AG04450 (cell line): ENCODE measurements around the gene RAP2A. TPM values are rescaled to one million over a fixed set of nuclear protein-coding genes. Genes with fewer than 3 reads are reported as not detected.

Experiments
- CTCF ChIA-PET: fragments of 300-600, 350-600 bp; formaldehyde crosslinking; extraction: SDS; loops from one replicate; lab custom pipeline; 2022; ENCODE audit warnings: antibody characterized with exemption, inconsistent platforms; lab: Charles Lee
- POLR2A ChIA-PET: fragments of 350-600 bp; formaldehyde crosslinking; extraction: SDS; loops from one replicate; lab custom pipeline; 2021; ENCODE audit warnings: antibody characterized with exemption, inconsistent platforms; lab: Yijun Ruan, JAX
- DNase-seq: peaks from one replicate; pipeline ENCODE4 v3.0.0-alpha.2; 2011; ENCODE audit warnings: low read depth, low spot score
- H3K27ac ChIP-seq: one replicate; pipeline ENCODE4 v1.5.1; 2012; ENCODE audit warnings: low read depth, low read length, control low read depth
- H3K27me3 ChIP-seq: one replicate; pipeline ENCODE4 v1.6.0; 2012; ENCODE audit warnings: low read length; ENCODE audit not compliant: control insufficient read depth, insufficient read depth
- H3K4me3 ChIP-seq: 2 replicates; pipeline ENCODE4 v1.5.1; 2011; ENCODE audit warnings: mild to moderate bottlenecking, low read depth, low read length, control low read depth
- H3K9me3 ChIP-seq: 2 replicates; pipeline ENCODE4 v1.5.1; 2012; ENCODE audit warnings: low read length; ENCODE audit not compliant: control insufficient read depth, insufficient read depth
- polyA plus RNA-seq: library from polyadenylated mRNA; depleted of rRNA; stranded (reverse); fragments of >200 nt; gene quantifications from 2 replicates; pipeline ENCODE4 v1.2.3, GENCODE V29; 2011
- TF ChIP-seq, protein P1 (sequence below): IDR thresholded peaks from 2 replicates; pipeline ENCODE4 v1.5.1; 2011; ENCODE audit warnings: low read depth, low read length, control low read depth, inconsistent platforms

RAP2A gene
- polyA plus RNA-seq, 1 experiment = 21.5 TPM

DNA sequence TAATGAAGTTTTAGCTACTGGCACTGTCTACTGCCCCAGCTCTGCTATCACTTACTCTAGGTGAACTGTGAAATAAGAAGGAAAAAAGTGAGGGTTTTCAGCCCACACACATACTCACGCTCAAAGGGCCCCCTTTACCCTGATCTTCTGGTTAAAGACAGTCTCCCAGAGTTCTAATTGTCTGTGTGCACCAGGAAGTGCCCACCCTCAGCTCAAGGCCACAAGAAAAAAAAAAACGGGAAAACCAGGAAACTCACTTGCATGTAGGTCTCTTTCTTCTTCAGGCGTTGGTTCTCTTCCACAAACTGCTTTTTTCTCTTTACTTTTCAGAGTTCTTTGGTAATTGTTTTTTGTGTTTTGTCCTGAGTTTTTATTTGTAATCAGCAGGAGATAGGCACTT lies 22.1 kb downstream of the RAP2A start:
- Histone ChIP-seq H3K27ac (no peak overlapping the region), H3K9me3 (no peaks in the 10 kb centered on the region), H3K27me3 (no peaks in the 10 kb centered on the region), H3K4me3 (no peak overlapping the region)
- ChIA-PET CTCF (no interaction called here), POLR2A (no interaction called here)
- TF ChIP-seq, protein P1, sequence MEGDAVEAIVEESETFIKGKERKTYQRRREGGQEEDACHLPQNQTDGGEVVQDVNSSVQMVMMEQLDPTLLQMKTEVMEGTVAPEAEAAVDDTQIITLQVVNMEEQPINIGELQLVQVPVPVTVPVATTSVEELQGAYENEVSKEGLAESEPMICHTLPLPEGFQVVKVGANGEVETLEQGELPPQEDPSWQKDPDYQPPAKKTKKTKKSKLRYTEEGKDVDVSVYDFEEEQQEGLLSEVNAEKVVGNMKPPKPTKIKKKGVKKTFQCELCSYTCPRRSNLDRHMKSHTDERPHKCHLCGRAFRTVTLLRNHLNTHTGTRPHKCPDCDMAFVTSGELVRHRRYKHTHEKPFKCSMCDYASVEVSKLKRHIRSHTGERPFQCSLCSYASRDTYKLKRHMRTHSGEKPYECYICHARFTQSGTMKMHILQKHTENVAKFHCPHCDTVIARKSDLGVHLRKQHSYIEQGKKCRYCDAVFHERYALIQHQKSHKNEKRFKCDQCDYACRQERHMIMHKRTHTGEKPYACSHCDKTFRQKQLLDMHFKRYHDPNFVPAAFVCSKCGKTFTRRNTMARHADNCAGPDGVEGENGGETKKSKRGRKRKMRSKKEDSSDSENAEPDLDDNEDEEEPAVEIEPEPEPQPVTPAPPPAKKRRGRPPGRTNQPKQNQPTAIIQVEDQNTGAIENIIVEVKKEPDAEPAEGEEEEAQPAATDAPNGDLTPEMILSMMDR = no peak
- no peak for DNase-seq

DNA sequence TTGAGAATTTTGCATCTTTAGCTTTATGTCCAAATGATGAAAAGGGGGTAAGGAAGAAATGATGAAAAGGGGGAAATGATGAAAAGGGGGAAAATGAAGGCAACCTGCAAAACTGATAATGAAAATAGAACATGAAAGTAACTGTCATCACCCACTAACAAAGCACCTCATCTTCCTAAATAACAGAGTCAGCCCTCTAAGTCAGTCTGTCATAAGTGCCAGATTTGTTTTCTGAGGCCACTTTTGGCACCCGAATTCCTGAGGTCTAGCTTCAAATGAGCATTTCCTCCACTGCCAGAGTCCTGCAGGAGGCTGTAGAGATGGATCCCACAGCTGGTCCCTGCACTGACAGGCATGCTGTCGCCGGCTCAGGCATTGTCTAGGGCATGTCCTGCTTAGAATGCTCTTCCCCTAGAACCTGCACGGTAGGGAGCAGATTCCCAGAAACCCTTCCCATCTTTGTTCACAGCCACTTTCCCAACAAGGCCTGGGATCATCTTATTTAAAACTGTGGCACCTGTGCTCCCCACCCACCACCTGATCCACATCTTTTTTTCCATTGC lies 25.3 kb downstream of the RAP2A start:
- DNase-seq = no peak
- TF ChIP-seq, protein P1 = no peak
- CTCF ChIA-PET = interaction anchor here (0.6 to 1.2 kb wide), 2 partner anchors 115 to 349 kb away, joined by 3 to 4 read pairs; no protein-coding TSS in a partner anchor

DNA sequence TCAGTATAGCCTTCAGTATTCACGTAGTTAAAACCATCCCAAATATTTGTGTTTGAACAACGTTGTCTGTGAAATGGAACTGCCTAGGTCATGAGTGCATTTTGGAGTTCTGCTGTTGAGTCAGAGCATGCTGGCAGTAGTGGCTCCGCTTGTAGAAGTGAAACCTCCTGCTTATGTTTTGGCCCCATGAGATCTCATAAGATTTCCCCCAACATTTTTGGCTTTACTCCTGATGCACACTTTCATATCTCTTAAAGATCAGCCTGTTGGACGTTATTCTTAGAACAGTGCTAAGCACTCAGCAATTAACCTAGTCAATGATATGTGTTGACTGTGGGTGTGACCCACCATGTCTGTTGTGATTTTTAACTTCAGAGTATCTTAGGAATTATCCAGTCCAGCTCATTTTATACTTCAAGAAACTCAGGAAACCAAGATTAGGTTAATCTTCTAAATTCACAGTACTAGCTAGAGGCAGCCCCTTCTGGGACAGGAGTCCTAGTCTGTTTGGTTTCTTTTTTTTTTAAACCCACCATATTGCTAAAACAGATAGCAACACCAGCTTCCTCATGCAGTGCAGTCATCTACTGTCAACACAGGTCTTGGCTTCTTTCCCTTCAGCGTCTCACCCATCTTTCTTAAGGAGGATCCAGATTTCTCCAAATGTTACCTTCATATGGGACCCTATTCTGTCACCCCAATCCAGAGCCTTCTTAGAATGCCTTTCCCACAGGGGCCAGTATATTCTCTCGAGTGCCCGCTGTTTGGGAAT lies 26.2 kb downstream of the RAP2A start:
- Histone ChIP-seq H3K4me3 (no peak overlapping the region), H3K27ac (no peak overlapping the region), H3K9me3 (no peaks in the 10 kb centered on the region), H3K27me3 (no peaks in the 10 kb centered on the region)
- ChIA-PET POLR2A (no interaction called here), CTCF (interaction anchor here (0.6 kb wide), 1 partner anchor 114 kb away, joined by 3 read pairs; no protein-coding TSS in a partner anchor)
- DNase-seq = no peak
- TF ChIP-seq, protein P1 = no peak

More for the DNA sequence above, 25.3 kb downstream of the RAP2A start:
- POLR2A ChIA-PET = interaction anchor here (0.6 to 1.5 kb wide), 2 partner anchors 11 to 26 kb away, joined by 3 to 4 read pairs; partner anchors contain the start of gene RAP2A
- Histone ChIP-seq H3K27ac (no peak overlapping the region), H3K27me3 (no peaks in the 10 kb centered on the region), H3K4me3 (no peak overlapping the region), H3K9me3 (no peaks in the 10 kb centered on the region)

DNA sequence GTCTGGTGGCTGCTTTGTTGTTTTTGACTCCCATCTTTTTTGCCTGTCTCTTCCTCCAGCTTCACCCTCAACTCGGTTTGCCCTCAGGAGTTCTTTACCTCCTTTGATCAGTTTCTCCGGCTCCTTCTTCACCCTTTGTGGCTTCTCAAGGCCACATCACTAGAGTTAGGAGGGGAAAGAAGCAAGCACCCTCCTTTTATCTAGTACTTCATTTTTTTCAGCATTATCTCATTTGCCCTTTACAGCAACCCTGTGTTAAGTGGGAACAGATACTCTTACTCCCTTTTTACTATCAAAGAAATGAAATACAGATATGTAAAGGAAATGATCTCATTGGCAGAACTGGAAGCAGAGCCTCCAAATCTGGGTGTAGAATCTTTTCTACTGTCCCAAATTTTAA lies 26.9 kb downstream of the RAP2A start:
- Histone ChIP-seq H3K4me3 (no peak overlapping the region), H3K9me3 (no peaks in the 10 kb centered on the region), H3K27ac (no peak overlapping the region), H3K27me3 (no peaks in the 10 kb centered on the region)
- ChIA-PET POLR2A (no interaction called here), CTCF (no interaction called here)
- TF ChIP-seq, protein P1 = no peak
- no peak for DNase-seq

GRCh38 chr13:97464561-97464960 lies 30.6 kb downstream of the RAP2A start:
- Histone ChIP-seq H3K9me3 (no peaks in the 10 kb centered on the region), H3K4me3 (no peak overlapping the region)
- POLR2A ChIA-PET = no interaction called here

More at GRCh38 chr13:97464561-97464960, 30.6 kb downstream of the RAP2A start:
- no peak for DNase-seq
- Histone ChIP-seq H3K27me3 (no peaks in the 10 kb centered on the region), H3K27ac (no peak overlapping the region)
- CTCF ChIA-PET = interaction anchor here (0.6 kb wide), 1 partner anchor 446 kb away, joined by 3 read pairs; no protein-coding TSS in a partner anchor
- TF ChIP-seq, protein P1 = no peak
